ENCODE measurements around the gene CNOT4.
"Not testable (repeated sequence)": the region's sequence is repeated elsewhere in the genome, so short reads cannot be mapped to it uniquely, and the experiment has no call there.

CNOT4 gene

GRCh38 chr7:135353832-135354231 is 156.1 kb downstream of the CNOT4 start:
- no peak for DNase-seq

DNA sequence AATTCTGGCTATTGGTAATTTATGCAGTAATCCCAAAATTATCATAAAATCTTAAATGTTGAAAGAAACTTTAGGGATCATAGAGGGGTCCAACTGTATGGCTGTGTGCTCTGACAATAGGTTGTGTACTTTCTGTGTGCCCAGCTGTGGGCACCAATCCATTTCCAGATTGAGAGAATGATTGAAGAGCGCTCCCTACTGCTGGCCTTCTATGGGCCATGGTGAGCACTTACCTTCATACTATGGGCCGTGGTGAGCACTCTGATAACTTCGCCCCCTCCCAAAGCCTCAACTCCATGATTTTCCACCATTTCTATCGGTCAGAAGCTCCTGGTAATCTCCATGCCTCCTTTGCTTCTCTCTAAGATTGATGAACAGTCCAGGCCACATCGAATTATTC is 157.6 kb downstream of the CNOT4 start:
- no peak for DNase-seq

GRCh38 chr7:135351070-135351469 is 158.8 kb downstream of the CNOT4 start:
- DNase-seq, result not testable (repeated sequence)

DNA sequence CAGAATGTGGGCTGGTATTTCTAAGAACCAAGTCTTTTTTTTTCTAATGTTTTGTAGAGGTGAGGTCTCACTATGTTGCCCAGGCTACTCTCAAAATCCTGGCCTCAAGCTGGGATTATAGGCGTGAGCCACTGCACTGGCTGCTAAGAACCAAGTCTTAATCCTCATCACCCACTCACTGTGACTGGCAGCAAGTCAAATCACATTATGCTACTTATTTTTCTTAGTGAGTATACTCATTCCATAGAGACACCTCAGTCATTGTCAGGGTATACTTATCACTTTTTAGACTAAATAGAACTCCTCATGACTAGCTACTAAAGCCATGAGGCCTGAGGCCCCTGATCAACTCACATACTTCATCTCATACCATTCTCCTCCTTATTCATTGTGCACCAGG is 160.2 kb downstream of the CNOT4 start:
- DNase-seq, result no peak

- DNase-seq, result no peak
Measured at GRCh38 chr7:135348493-135348892, 161.4 kb downstream of the CNOT4 start.

DNA sequence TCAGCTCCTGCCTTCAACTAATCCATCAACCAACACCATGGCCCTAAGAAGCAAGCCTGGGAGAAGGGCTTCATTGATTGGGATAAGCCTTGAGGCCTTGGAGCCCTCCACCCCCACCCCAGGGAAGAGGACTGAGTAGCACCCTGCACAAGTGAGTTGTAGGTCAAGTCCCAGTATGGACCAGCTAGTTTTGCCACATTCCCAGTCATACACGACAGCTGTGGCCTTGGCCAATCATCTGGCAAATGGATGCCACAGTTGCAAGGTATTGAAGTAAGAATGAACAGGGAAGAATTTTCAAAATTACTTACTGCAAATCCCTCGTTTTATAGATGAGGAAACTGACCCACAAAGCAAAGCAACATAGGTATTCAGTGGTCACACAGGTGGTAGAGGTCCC is 166.5 kb downstream of the CNOT4 start:
- DNase-seq, result no peak

DNA sequence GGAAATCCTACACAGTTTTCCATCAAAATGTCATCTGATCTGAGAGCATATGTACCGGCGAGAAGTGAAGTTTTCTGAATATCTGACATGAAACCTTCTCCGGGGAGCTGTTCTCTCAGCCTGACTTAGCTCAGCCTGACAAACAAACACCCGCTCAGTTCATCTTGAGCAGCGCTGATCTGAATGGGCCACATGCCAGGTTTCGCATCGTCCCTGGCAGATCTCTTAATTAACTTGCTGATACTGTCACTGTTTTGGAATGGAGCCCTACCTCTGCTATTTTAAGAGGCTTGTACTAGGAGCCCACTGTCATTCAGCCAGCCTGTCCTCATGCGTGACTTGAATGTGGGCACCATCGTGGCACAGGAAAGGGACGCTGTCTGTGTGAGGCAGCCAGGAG is 167.0 kb downstream of the CNOT4 start:
- DNase-seq, result no peak

DNA sequence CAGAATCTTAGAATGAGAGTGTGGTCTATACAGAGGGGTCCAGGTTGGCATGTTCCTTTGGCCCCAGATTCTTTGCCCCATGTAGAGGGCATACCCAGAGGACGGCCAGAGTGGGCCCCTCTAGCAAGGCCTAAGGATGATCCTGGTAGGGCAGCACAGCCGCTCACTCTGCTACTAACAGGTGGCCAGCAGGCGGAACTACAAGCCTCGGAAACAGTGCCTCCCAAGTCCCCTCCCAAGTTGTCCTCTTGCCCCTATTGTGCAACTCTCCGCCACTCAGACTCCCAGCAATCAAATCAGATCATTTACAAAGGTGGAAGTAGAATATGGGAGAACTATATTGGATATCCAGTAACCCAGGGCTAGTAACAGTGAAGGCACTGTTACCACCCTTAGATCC is 168.9 kb downstream of the CNOT4 start:
- no peak for DNase-seq

GRCh38 chr7:135337977-135338550 is 171.8 kb downstream of the CNOT4 start:
- no peak for DNase-seq

- no peak for DNase-seq
Measured at GRCh38 chr7:135337506-135337905, 172.4 kb downstream of the CNOT4 start.

DNA sequence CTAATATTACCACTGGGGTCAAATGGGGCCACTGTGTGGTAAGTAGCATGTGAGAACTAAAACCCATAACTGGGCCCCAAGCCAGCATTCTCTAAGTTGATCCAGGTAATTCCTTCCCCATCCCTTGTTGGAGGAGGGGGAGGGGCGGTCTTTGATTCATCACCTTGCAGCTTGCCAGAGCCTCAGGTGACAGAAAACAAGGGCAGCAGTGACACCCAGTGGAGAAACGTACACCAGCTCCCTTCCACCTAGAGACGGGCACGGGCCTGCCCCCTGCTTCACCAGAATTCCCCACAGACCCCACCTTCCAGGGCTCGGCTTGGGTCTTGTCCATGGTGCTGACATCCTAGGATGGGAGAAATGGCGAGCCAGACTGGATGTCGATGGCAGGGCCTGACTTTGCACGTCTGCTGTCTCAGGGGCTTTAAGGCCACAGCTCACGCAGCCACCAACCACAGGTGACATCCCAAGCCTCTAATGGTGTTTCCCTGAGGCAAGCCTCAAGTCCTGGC is 174.2 kb downstream of the CNOT4 start:
- DNase-seq, result no peak

DNA sequence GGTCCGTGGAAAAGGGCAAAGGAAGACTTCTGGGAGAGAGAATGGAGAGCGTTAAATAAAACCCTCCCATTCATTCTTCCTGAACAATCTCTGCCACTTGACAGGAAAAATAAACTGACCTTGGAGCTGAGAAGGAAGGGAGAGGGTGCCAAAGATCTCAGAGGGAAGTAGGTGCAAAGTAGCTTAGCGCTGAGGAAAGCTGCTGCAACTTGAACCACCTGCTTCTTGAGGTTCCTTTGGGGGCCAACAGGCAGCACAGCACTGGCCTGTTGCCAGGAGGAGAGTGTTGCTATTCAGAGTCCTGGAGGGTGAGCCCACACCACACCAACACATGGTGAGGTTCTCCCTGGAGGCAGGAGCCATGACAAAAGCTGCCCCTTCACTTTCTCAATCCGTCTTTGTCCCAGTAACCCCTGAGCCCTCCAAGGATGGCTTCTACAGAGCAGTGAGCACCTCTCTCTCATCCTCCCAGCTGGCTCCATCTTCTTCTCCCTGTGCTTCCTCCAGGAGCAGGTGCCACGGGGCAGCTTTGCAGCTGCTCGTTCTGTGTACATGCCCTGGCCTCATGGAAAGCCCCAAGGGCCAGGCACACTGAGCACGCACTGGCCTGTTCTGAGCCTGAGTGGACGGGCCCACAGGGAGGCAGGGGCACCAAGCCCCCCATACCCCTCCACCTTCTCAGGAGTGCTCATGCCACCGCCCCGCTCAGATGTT is 174.9 kb downstream of the CNOT4 start:
- DNase-seq, result no peak

DNA sequence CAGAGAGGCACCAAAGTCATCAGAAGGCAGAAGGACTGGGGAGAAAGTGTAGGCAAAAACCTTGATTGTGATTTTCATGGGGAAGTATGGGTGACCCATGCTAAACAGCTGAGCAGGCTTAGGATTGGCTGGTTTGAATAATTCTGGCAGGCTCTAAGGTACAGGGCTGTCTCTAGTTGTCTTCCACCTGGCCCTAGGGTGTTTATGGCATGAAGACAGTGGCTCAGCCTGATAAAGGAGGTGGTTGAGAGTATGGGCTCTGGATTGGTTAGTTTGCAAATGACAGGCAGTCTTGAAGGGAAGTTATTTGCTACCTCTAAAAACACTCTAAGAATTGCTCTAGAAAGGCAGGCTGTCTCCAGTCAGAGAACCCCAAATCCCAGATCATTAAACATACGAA is 176.0 kb downstream of the CNOT4 start:
- no peak for DNase-seq

DNA sequence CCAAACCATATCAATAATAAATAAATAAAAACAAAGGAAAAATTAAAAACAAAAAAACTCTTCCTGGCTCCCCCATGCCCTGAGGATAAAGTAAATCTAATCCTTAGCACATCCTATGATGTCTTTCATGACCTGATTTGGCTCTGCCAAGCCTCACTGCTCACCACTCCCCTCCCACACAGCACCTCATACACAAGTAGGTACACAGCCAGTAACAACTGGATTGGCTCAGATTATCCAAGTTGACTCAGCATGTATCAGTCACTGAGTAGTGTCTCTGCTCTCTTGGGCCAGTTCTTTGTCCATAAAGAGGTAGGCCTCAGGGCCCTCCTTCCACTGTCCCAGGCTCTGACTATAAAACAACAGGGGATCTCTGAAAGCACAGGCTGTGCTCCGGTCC is 176.7 kb downstream of the CNOT4 start:
- no peak for DNase-seq

DNA sequence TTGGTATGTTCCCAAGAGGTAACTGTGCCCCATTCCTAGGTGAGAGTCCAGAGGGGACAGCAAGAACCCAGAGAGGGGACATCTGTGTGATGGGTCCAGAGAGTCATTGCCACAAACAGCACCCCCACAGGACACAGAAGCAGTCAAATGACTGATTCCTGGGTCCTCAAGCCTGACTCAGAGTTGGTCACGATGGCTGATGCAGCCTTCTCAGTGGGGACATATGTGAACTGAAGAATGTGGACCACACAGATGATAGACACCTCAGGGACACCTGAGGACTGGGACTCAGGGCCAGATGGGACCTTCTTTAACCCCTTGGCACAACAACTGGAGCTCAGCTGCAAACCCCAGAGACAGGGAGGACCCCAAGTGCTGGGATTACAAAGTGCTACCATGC is 179.8 kb downstream of the CNOT4 start:
- DNase-seq, result no peak

DNA sequence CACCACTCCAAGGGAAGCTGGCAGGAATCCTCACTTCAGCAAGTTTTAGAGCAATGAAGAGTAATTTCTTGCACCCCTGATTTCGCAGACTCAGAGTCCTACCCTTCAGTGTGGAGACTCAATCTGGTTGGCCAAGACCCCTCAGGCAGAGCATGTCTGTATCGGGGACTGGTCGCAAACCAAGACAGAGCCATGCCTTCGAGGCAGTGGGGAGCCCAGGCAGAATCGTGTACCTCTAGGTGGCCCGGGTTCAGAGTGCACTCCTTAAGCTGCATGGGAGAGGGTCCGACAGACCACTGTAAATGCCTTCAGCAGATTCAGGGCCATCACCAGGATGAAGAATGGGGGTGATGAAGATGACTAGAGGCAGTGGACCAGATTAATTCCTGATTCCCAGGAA is 181.4 kb downstream of the CNOT4 start:
- DNase-seq, result no peak

- no peak for DNase-seq
Measured at GRCh38 chr7:135328053-135328452, 181.8 kb downstream of the CNOT4 start.

- no peak for DNase-seq
Measured at GRCh38 chr7:135327458-135327857, 182.4 kb downstream of the CNOT4 start.

DNA sequence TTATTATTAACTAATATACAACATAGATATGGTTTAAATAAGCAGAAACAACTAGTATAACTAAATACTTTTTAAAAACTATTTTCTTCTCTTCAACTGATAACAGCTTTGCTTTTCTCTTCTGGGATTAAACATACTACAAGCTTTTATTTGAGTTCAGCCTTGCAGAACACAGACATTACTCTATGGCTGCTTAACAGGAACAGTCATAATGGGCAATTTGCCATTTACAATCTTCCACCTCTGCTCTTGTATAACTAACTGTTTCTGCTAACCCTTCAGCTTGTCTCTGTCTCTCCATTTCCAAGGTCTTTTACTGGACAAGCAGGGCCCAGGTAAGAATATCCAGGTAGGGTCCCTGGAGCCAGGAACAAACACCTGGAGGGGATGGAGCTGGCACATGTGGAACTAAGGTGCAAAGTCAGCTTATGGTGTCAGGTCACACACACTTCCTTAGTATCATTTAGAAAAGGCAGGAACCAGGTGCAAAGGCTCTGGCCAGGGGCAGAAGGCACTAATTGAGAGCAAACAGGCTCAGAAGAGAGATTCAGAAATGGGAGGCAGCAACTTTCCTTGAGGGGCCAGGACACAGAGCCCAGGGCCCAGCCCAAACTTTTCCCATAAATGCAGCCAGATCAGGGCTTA is 183.1 kb downstream of the CNOT4 start:
- no peak for DNase-seq

- DNase-seq, result no peak
Measured at GRCh38 chr7:135322571-135323340, 187.1 kb downstream of the CNOT4 start.

DNA sequence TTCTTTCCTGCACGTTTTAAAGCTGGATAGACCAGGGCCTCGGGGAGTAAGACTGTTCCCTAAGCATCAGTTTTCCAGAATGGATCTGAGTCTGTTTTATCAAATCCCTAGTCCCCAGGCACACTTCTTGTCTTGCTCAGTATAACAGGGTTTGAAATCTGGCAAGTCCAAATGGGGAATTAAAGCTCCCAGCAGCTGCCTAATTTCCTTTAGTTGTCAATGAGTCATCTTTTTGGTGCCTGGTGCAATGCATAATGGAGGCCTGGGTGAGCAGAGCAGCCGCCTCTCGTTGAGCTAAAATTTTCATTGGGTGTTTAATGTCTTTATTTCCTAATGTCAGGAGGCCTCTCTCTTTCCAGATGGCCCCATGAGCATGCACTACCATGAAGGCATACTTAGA is 188.3 kb downstream of the CNOT4 start:
- no peak for DNase-seq

DNA sequence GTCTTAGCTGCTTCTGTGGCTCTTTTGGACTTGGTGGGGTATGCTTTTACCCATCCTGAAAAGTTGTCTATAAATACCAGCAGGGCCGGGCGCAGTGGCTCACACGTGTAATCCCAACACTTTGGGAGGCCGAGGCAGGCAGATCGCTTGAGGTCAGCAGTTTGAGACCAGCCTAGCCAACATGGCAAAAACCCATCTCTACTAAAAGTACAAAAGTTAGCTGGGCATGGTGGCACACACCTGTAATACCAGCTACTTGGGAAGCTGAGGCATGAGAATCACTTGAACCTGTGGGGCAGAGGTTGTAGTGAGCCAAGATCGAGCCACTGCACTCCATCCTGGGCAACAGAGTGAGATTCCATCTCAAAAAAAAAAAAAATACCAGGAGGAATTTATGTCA is 188.9 kb downstream of the CNOT4 start:
- DNase-seq, result not testable (repeated sequence)

- peak; percentile 54 for DNase-seq
Measured at GRCh38 chr7:135320268-135320667, 189.6 kb downstream of the CNOT4 start.
